ENCODE measurements around the gene SUPT3H.
"Not testable (repeated sequence)": the region's sequence is repeated elsewhere in the genome, so short reads cannot be mapped to it uniquely, and the experiment has no call there.

DNA sequence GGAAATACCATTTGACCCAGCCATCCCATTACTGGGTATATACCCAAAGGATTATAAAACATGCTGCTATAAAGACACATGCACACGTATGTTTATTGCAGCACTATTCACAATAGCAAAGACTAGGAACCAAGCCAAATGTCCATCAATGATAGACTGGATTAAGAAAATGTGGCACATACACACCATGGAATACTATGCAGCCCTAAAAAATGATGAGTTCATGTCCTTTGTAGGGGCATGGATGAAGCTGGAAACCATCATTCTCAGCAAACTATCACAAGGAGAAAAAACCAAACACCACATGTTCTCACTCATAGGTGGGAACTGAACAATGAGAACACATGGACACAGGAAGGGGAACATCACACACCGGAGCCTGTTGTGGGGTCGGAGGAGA, 91.0 kb downstream of the SUPT3H start:
- TF ChIP-seq, protein P1, sequence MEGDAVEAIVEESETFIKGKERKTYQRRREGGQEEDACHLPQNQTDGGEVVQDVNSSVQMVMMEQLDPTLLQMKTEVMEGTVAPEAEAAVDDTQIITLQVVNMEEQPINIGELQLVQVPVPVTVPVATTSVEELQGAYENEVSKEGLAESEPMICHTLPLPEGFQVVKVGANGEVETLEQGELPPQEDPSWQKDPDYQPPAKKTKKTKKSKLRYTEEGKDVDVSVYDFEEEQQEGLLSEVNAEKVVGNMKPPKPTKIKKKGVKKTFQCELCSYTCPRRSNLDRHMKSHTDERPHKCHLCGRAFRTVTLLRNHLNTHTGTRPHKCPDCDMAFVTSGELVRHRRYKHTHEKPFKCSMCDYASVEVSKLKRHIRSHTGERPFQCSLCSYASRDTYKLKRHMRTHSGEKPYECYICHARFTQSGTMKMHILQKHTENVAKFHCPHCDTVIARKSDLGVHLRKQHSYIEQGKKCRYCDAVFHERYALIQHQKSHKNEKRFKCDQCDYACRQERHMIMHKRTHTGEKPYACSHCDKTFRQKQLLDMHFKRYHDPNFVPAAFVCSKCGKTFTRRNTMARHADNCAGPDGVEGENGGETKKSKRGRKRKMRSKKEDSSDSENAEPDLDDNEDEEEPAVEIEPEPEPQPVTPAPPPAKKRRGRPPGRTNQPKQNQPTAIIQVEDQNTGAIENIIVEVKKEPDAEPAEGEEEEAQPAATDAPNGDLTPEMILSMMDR (conservative IDR thresholded peaks at IDR 0.05 in 1 of 2, IDR thresholded peaks at IDR 0.05 in 1 of 2; ENCODE audit: extremely low read depth in 1 of 2, insufficient read depth in 1 of 2, low read depth in 1 of 2, low read length in 2 of 2): not testable (repeated sequence)
- not testable (repeated sequence) for TF ChIP-seq EZH2 (IDR thresholded peaks at IDR 0.05; ENCODE audit: borderline replicate concordance, low read length)

Data from mammary epithelial cell (primary cell).